Tibial artery (tissue), 4 donors: ENCODE results near the gene PRRC1.

Experiments used
- DNase-seq, 2 donors: peaks; one replicate each; pipeline ENCODE4 v3.0.0-alpha.2; 2019
- H3K27ac ChIP-seq, 2 donors: fragments of 200-600 bp; sonication (generic) in 1 of 2; 1 replicate in 1 of 2; 2 replicates in 1 of 2; pipeline ENCODE4 v1.5.1; 2018 to 2019; ENCODE audit warnings: mild to moderate bottlenecking in 1 of 2
- H3K27me3 ChIP-seq, 2 donors: fragments of 200-600 bp; sonication (generic) in 1 of 2; one replicate each; pipeline versions ENCODE4 v1.5.1 to v1.6.0; 2016 to 2019
- H3K36me3 ChIP-seq, 3 donors: fragments of 200-600 bp; sonication (generic) in 2 of 3; one replicate each; pipeline ENCODE4 v1.5.1; 2016 to 2019; ENCODE audit warnings: mild to moderate bottlenecking in 2 of 3
- H3K4me1 ChIP-seq, 4 donors: fragments of 200-600 bp; sonication (generic) in 2 of 4; 1 replicate in 3 of 4; 2 replicates in 1 of 4; pipeline ENCODE4 v1.5.1; 2016 to 2019
- H3K4me3 ChIP-seq, 2 donors: fragments of 200-600 bp; sonication (generic) in 1 of 2; 1 replicate in 1 of 2; 2 replicates in 1 of 2; pipeline ENCODE4 v1.5.1; 2018 to 2019; ENCODE audit warnings: mild to moderate bottlenecking in 2 of 2
- H3K9me3 ChIP-seq, 3 donors: fragments of 200-600 bp; sonication (generic) in 1 of 3; one replicate each; pipeline ENCODE4 v1.5.1; 2016 to 2019
- CTCF ChIP-seq, 2 experiments: fragments of 200-600 bp in 1 of 2; fragments of 450-650 bp in 1 of 2; IDR thresholded peaks; one replicate each; pipeline ENCODE4 v1.5.1; 2017 to 2019; ENCODE audit warnings: antibody characterized with exemption in 2 of 2, mild to moderate bottlenecking in 1 of 2, moderate library complexity in 1 of 2
- intact Hi-C: fragments of 100-400 bp; cut with DNase I; formaldehyde crosslinking; loops from one replicate; pipeline ENCODE4 v1.15.0; 2023; ENCODE audit warnings: low total_unique reads

The PRRC1 gene

GRCh38 chr5:127602896-127603844 is 85.7 kb downstream of the PRRC1 start:
- Histone ChIP-seq H3K4me3 (no peak overlapping the region), H3K36me3 (no peaks in the 10 kb centered on the region), H3K9me3 (no peaks in the 10 kb centered on the region), H3K27me3 (no peaks in the 10 kb centered on the region), H3K27ac (no peak overlapping the region), H3K4me1 (no peaks in the 10 kb centered on the region)
- TF ChIP-seq CTCF (IDR thresholded peaks at IDR 0.05) = no peak
- intact Hi-C loops = no loop called here
- DNase-seq = no peak
